Neutrophil (primary cell): ENCODE data around the gene UNC5CL.

ENCODE experiments used
- H3K27ac ChIP-seq: fragments of 200-600 bp; sonication (generic); 2 replicates; pipeline ENCODE4 v1.5.1; 2016; ENCODE audit warnings: mild to moderate bottlenecking, moderate library complexity
- H3K27me3 ChIP-seq: fragments of 200-600 bp; sonication (generic); 2 replicates; pipeline ENCODE4 v1.6.0; 2016; ENCODE audit warnings: mild to moderate bottlenecking
- H3K36me3 ChIP-seq: fragments of 200-600 bp; sonication (generic); 2 replicates; pipeline ENCODE4 v1.5.1; 2017
- H3K4me1 ChIP-seq, 2 experiments: fragments of 200-600 bp in 1 of 2; sonication (generic) in 1 of 2; 1 replicate in 1 of 2; 2 replicates in 1 of 2; pipeline versions ENCODE4 v1.5.1 to v1.6.1; 2013 to 2016; ENCODE audit warnings: low read depth in 1 of 2, low read length in 1 of 2, mild to moderate bottlenecking in 1 of 2, moderate library complexity in 1 of 2; ENCODE audit not compliant: control insufficient read depth in 1 of 2, insufficient read depth in 1 of 2
- H3K4me3 ChIP-seq, 2 experiments: fragments of 200-600 bp in 1 of 2; sonication (generic) in 1 of 2; 1 replicate in 1 of 2; 2 replicates in 1 of 2; pipeline ENCODE4 v1.5.1; 2013 to 2016; ENCODE audit warnings: low read depth in 1 of 2, low read length in 1 of 2, mild to moderate bottlenecking in 1 of 2, moderate library complexity in 1 of 2
- H3K9me3 ChIP-seq: fragments of 200-600 bp; sonication (generic); 2 replicates; pipeline ENCODE4 v1.5.1; 2016
- TF ChIP-seq, protein P1 (sequence below): fragments of 200-600 bp; sonication (generic); IDR thresholded peaks from 2 replicates; pipeline ENCODE4 v1.5.1; 2016; ENCODE audit warnings: antibody characterized with exemption

Gene UNC5CL

DNA sequence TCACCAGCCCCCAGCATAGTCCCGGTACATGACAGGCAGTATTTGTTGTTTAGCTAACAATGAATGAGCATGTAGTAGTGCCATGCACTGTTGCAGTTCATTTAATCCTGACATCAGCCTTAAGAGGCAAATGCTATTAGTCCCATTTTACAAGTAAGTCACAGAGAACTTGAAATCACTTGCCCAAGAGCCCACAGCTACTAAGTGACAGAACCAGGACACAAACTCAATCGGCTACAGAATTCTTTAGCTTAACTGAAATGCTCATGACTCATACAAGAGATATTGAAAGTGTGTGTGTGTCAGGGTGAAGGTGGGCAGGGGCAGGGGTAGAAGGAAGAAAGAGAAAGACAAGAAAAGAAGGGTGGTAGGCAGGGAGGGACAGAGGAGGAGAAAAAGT, 52.7 kb downstream of the UNC5CL start:
- Histone ChIP-seq H3K27me3 (peaks cover 91% of the 10 kb centered on the region), H3K36me3 (no peaks in the 10 kb centered on the region), H3K4me3 (no peak overlapping the region), H3K27ac (no peak overlapping the region), H3K9me3 (no peaks in the 10 kb centered on the region), H3K4me1 (no peaks in the 10 kb centered on the region)
- TF ChIP-seq, protein P1, sequence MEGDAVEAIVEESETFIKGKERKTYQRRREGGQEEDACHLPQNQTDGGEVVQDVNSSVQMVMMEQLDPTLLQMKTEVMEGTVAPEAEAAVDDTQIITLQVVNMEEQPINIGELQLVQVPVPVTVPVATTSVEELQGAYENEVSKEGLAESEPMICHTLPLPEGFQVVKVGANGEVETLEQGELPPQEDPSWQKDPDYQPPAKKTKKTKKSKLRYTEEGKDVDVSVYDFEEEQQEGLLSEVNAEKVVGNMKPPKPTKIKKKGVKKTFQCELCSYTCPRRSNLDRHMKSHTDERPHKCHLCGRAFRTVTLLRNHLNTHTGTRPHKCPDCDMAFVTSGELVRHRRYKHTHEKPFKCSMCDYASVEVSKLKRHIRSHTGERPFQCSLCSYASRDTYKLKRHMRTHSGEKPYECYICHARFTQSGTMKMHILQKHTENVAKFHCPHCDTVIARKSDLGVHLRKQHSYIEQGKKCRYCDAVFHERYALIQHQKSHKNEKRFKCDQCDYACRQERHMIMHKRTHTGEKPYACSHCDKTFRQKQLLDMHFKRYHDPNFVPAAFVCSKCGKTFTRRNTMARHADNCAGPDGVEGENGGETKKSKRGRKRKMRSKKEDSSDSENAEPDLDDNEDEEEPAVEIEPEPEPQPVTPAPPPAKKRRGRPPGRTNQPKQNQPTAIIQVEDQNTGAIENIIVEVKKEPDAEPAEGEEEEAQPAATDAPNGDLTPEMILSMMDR = no peak

DNA sequence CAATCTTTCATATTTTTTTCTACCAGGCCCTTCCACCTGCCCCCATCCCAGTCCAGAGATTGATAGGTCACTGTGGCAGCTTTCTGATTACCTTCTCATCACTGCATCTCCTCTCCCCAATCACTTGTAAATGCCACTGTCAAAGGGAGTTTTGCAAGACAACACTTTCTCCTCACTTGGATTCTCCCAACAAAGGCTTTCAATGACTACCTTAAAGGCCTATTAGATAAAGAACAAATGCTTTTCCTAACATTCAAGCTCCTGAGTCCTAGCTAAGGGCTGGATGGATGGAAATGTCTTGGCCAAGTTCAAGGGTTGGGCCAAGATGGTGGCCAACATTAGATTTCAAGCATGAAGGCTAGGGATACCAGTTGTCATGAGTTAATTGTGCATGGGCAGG, 55.3 kb downstream of the UNC5CL start:
- Histone ChIP-seq H3K4me3 (no peak overlapping the region), H3K4me1 (no peaks in the 10 kb centered on the region), H3K36me3 (no peaks in the 10 kb centered on the region), H3K27me3 (peaks cover 76% of the 10 kb centered on the region), H3K27ac (no peak overlapping the region), H3K9me3 (no peaks in the 10 kb centered on the region)
- TF ChIP-seq, protein P1 = no peak

DNA sequence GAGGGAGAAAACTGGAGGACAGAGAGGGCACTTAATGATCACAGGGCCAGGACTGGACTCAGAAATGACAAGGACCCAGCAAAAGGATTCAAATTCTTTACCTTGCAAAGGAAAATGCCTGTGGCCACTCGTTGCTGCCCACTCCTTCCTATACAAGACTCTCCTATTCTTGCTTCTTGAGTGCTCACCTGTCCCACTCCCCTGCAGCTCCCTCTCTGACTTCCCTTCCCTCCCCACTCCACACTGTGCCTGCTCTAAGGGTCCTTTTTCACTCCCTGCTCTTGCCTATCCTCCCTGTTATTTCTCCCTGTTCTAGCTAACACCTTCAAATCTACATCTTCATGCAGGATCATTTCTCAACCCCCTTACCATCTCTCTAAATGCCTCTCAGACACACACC, 56.1 kb downstream of the UNC5CL start:
- Histone ChIP-seq H3K4me3 (no peak overlapping the region), H3K9me3 (no peaks in the 10 kb centered on the region), H3K27me3 (peaks cover 72% of the 10 kb centered on the region), H3K4me1 (no peaks in the 10 kb centered on the region), H3K36me3 (no peaks in the 10 kb centered on the region), H3K27ac (no peak overlapping the region)
- TF ChIP-seq, protein P1 = no peak

DNA sequence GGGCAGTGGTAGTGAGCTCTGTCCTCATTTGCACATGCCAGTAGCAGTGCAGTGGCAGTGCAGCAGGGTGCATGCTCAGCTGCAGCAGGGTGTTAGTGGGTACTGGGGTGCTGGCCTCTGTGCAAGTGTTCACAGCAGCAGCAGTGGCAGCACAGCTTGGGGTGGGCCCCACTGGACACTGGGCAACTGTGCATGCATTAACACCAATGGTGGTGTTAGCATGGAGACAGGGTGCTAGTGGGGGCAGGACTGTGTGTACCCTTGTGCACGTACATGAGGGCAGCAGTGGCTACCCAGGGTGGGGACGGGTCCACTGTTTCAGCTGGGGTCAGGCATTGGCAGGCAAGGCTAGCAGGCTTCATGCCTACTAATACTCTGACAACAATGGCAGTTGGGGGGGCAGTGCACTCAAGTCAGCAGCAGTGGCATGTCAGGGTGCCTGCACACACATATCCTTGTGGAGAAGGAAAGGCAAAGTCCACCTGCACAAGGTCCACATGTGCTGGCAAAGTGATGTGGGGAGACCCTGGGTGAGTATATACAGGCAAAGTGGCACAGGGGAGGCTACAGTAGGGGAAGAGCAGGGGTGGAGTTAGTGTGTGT, 60.2 kb downstream of the UNC5CL start:
- H3K9me3 ChIP-seq = no peaks in the 10 kb centered on the region
- peaks cover 65% of the 10 kb centered on the region for H3K27me3 ChIP-seq
- no peaks in the 10 kb centered on the region for H3K36me3 ChIP-seq
- TF ChIP-seq, protein P1 = no peak
- H3K4me3 ChIP-seq = no peak overlapping the region
- H3K4me1 ChIP-seq = no peaks in the 10 kb centered on the region
- H3K27ac ChIP-seq = no peak overlapping the region

DNA sequence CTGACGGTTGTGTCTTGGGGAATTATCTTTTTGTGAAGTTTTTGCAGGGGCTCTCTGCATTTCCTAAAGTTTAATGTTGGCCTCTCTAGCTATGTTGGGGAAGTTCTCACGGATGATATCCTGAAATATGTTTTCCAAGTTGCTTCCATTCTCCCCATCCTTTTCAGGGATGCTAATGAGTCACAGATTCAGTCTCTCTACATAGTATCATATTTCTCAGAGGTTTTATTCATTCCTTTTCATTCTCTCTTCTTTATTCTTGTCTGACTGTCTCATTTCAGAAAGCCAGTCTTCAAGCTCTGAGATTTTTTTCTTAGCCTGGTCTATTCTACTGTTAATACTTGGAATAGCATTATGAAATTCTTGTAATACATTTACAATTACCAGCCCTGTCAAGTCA, 61.3 kb downstream of the UNC5CL start:
- Histone ChIP-seq H3K4me3 (no peak overlapping the region), H3K27me3 (peaks cover 63% of the 10 kb centered on the region), H3K4me1 (no peaks in the 10 kb centered on the region), H3K36me3 (no peaks in the 10 kb centered on the region), H3K27ac (no peak overlapping the region), H3K9me3 (no peaks in the 10 kb centered on the region)
- TF ChIP-seq, protein P1 = no peak

DNA sequence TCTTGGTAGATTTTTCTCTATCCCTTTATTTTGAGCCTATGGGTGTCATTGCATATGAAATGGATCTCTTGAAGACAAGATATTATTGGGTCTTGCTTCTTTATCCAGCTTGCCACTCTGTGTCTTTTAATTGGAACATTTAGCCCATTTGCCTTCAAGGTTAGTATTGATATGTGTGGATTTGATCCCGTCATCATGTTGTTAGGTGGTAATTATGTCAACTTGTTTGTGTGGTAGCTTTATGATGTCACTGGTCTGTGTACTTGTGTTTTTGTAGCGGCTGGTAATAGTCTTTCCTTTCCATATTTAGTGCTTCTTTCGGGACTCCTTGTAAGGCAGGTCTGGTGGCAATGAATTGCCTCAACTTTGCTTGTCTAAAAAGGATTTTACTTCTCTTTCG, 61.9 kb downstream of the UNC5CL start:
- H3K27ac ChIP-seq = no peak overlapping the region
- TF ChIP-seq, protein P1 = no peak
- H3K4me3 ChIP-seq = no peak overlapping the region
- H3K4me1 ChIP-seq = no peaks in the 10 kb centered on the region
- peaks cover 58% of the 10 kb centered on the region for H3K27me3 ChIP-seq
- H3K9me3 ChIP-seq = no peaks in the 10 kb centered on the region
- no peaks in the 10 kb centered on the region for H3K36me3 ChIP-seq
